Brain microvascular endothelial cell (primary cell): ENCODE results near the gene QSOX1.

Experiments
- DNase-seq: peaks from one replicate; pipeline ENCODE4 v3.0.0-alpha.2; 2020
- H3K27ac ChIP-seq: fragments of 250-450 bp; sonication (Bioruptor Pico); 2 replicates; pipeline ENCODE4 v1.5.1; 2020; ENCODE audit warnings: mild to moderate bottlenecking, moderate library complexity
- H3K27me3 ChIP-seq: fragments of 250-450 bp; sonication (Bioruptor Pico); replicated peaks from 2 replicates; pipeline ENCODE4 v1.5.1; 2020; ENCODE audit warnings: mild to moderate bottlenecking
- H3K36me3 ChIP-seq: fragments of 250-450 bp; sonication (Bioruptor Pico); replicated peaks from 2 replicates; pipeline ENCODE4 v1.5.1; 2020; ENCODE audit warnings: mild to moderate bottlenecking
- H3K4me3 ChIP-seq: 2 replicates; pipeline ENCODE4 v1.5.1; 2011; ENCODE audit warnings: low read depth, mild to moderate bottlenecking, control low read depth, low read length, moderate library complexity
- CTCF ChIP-seq: IDR thresholded peaks from 2 replicates; pipeline ENCODE4 v1.5.1; 2011; ENCODE audit warnings: low read depth, mild to moderate bottlenecking, moderate library complexity, low read length, control low read depth, inconsistent platforms; ENCODE audit errors: missing control alignments
- in situ Hi-C: cut with HindIII; loops from 2 replicates; pipeline ENCODE4 v1.10.0; 2017; ENCODE audit warnings: low sequenced_read_pairs, low pct_ligation_motif_present

QSOX1 gene

GRCh38 chr1:180141381-180141934, 13.2 kb upstream of the QSOX1 start:
- no peak overlapping the region for H3K27ac ChIP-seq
- H3K27me3 ChIP-seq: no peaks in the 10 kb centered on the region
- H3K36me3 ChIP-seq: no peaks in the 10 kb centered on the region
- in situ Hi-C loops: no loop called here
- DNase-seq: no peak
- no peak overlapping the region for H3K4me3 ChIP-seq
- TF ChIP-seq CTCF: no peak

- TF ChIP-seq CTCF: no peak
- no peaks in the 10 kb centered on the region for H3K36me3 ChIP-seq
- H3K27ac ChIP-seq: no peak overlapping the region
- no peaks in the 10 kb centered on the region for H3K27me3 ChIP-seq
- no peak for DNase-seq
- in situ Hi-C loops: no loop called here
- H3K4me3 ChIP-seq: no peak overlapping the region
Measured at GRCh38 chr1:180143359-180143758, 11.3 kb upstream of the QSOX1 start.

- Histone ChIP-seq H3K27me3 (no peaks in the 10 kb centered on the region), H3K36me3 (no peaks in the 10 kb centered on the region), H3K27ac (no peak overlapping the region), H3K4me3 (no peak overlapping the region)
- in situ Hi-C loops: no loop called here
- no peak for TF ChIP-seq CTCF
- DNase-seq: no peak
Measured at GRCh38 chr1:180144659-180145357, 9.9 kb upstream of the QSOX1 start.

GRCh38 chr1:180145446-180145845, 9.2 kb upstream of the QSOX1 start:
- Histone ChIP-seq H3K27ac (no peak overlapping the region), H3K27me3 (no peaks in the 10 kb centered on the region), H3K36me3 (no peaks in the 10 kb centered on the region), H3K4me3 (no peak overlapping the region)
- no peak for TF ChIP-seq CTCF
- DNase-seq: no peak
- in situ Hi-C loops: no loop called here

GRCh38 chr1:180150982-180151381, 3.7 kb upstream of the QSOX1 start:
- TF ChIP-seq CTCF: no peak
- in situ Hi-C loops: no loop called here
- Histone ChIP-seq H3K27ac (peak overlapping the region; percentile 15), H3K27me3 (no peaks in the 10 kb centered on the region), H3K4me3 (no peak overlapping the region), H3K36me3 (no peaks in the 10 kb centered on the region)
- no peak for DNase-seq

- no peaks in the 10 kb centered on the region for H3K36me3 ChIP-seq
- no peak for TF ChIP-seq CTCF
- peak overlapping the region; percentile 22 for H3K27ac ChIP-seq
- no peak overlapping the region for H3K4me3 ChIP-seq
- in situ Hi-C loops: no loop called here
- DNase-seq: peak; percentile 78
- no peaks in the 10 kb centered on the region for H3K27me3 ChIP-seq
Measured at GRCh38 chr1:180151508-180151907, 3.2 kb upstream of the QSOX1 start.
